Astrocyte (in vitro differentiated cells and primary cell): ENCODE measurements around the gene PRSS33.

Source experiments
- CTCF ChIP-seq: IDR thresholded peaks from 2 replicates; pipeline ENCODE4 v1.5.1; 2011; ENCODE audit warnings: low read depth, mild to moderate bottlenecking, inconsistent platforms, low read length, moderate library complexity; ENCODE audit not compliant: insufficient read depth
- EZH2 ChIP-seq: IDR thresholded peaks from 2 replicates; pipeline ENCODE4 v1.6.1; 2012; ENCODE audit warnings: mild to moderate bottlenecking, low read length, inconsistent platforms; ENCODE audit not compliant: insufficient read depth

GRCh38 chr16:2739625-2740430 is 47.5 kb downstream of the PRSS33 start:
- TF ChIP-seq CTCF: no peak
- no peak for TF ChIP-seq EZH2
